HCT116 (cell line): ENCODE data around the gene CDON. TPM values are rescaled to one million over a fixed set of nuclear protein-coding genes. Genes with fewer than 3 reads are reported as not detected.

Experiments
- ATAC-seq: fragments of 200-7000 bp; cut with Tn5 transposase; 2 replicates; pipeline ENCODE4 v1.9.1; 2020; ENCODE audit warnings: mild to moderate bottlenecking, moderate library complexity
- BruUV-seq: library from RNA; stranded (reverse); fragments of 400-500 nt; replicated peaks from 2 replicates; lab custom pipeline; 2021; lab: Mats Ljungman, UMichigan
- CTCF ChIA-PET: fragments of 300-600 bp; sonication (Branson Sonifier 250); formaldehyde crosslinking; loops from one replicate; lab custom pipeline; 2021; ENCODE audit warnings: antibody characterized with exemption; lab: Charles Lee
- POLR2A ChIA-PET: fragments of 300-600, 350-600 bp; sonication (Branson Sonifier 250); formaldehyde crosslinking; loops from one replicate; lab custom pipeline; 2021; ENCODE audit warnings: antibody characterized with exemption; lab: Charles Lee
- RAD21 ChIA-PET, 2 experiments: fragments of 300-600 bp; sonication (Branson Sonifier 250); formaldehyde crosslinking; loops; one replicate each; lab custom pipeline; 2023; ENCODE audit warnings: low total read pairs in 2 of 2; ENCODE audit not compliant: uncharacterized antibody in 2 of 2, unreplicated experiment in 2 of 2, low non-redundant PET in 1 of 2; lab: Charles Lee
- DNase-seq: peaks from one replicate; pipeline ENCODE4 v3.0.0-alpha.2; 2010; ENCODE audit warnings: low read depth, low spot score
- H2AFZ ChIP-seq: fragments of 200-600 bp; shearing (Covaris generic), sonication (generic); 2 replicates; pipeline ENCODE4 v1.6.1; 2017; ENCODE audit warnings: low read depth, mixed run types, mixed read lengths, antibody characterized with exemption, low read length; ENCODE audit not compliant: poor library complexity, severe bottlenecking
- H3K27ac ChIP-seq: 2 replicates; pipeline ENCODE4 v1.5.1; 2012; ENCODE audit warnings: low read depth, low read length
- H3K27me3 ChIP-seq: fragments of 200-600 bp; sonication (generic); 2 replicates; pipeline ENCODE4 v1.6.1; 2016; ENCODE audit warnings: mixed run types, low read length, mixed read lengths; ENCODE audit not compliant: insufficient read depth
- H3K36me3 ChIP-seq, 2 experiments: fragments of 200-500 bp in 1 of 2; fragments of 200-600 bp in 1 of 2; sonication (Bioruptor generic) in 1 of 2; sonication (generic) in 1 of 2; 2 replicates each; pipeline versions ENCODE4 v1.5.1 to v1.6.1; 2014 to 2016; ENCODE audit warnings: low read length in 2 of 2, inconsistent platforms in 1 of 2, mixed read lengths in 1 of 2, mixed run types in 1 of 2; ENCODE audit not compliant: insufficient read depth in 2 of 2, control insufficient read depth in 1 of 2
- H3K4me1 ChIP-seq, 2 experiments: fragments of 200-600 bp in 1 of 2; sonication (generic) in 1 of 2; 2 replicates each; pipeline versions ENCODE4 v1.5.1 to v1.6.1; 2012 to 2017; ENCODE audit warnings: low read length in 2 of 2, inconsistent platforms in 1 of 2, mild to moderate bottlenecking in 1 of 2, mixed read lengths in 1 of 2, mixed run types in 1 of 2, moderate library complexity in 1 of 2; ENCODE audit not compliant: insufficient read depth in 2 of 2, control insufficient read depth in 1 of 2
- H3K4me2 ChIP-seq: fragments of 200-600 bp; sonication (generic); 2 replicates; pipeline ENCODE4 v1.6.1; 2017; ENCODE audit warnings: mixed run types, low read length, mixed read lengths
- H3K4me3 ChIP-seq, 2 experiments: fragments of 200-600 bp in 1 of 2; sonication (generic) in 1 of 2; replicated peaks in 1 of 2; 2 replicates each; pipeline ENCODE4 v1.5.1; 2011 to 2016; ENCODE audit warnings: low read length in 2 of 2, control low read depth in 1 of 2, low read depth in 1 of 2, mild to moderate bottlenecking in 1 of 2, mixed read lengths in 1 of 2, mixed run types in 1 of 2
- H3K79me2 ChIP-seq: fragments of 200-600 bp; sonication (generic); 2 replicates; pipeline ENCODE4 v1.6.1; 2017; ENCODE audit warnings: mild to moderate bottlenecking, mixed run types, low read length, moderate library complexity, mixed read lengths; ENCODE audit not compliant: insufficient read depth
- H3K9ac ChIP-seq: fragments of 200-600 bp; sonication (generic); 2 replicates; pipeline ENCODE4 v1.6.1; 2016; ENCODE audit warnings: low read length, mixed read lengths
- H3K9me2 ChIP-seq: fragments of 200-600 bp; sonication (generic), shearing (Covaris generic); 2 replicates; pipeline ENCODE4 v1.6.1; 2017; ENCODE audit warnings: mixed run types, mild to moderate bottlenecking, moderate library complexity; ENCODE audit not compliant: insufficient read depth
- H3K9me3 ChIP-seq, 2 experiments: fragments of 200-500 bp in 1 of 2; fragments of 200-600 bp in 1 of 2; sonication (Bioruptor generic) in 1 of 2; sonication (generic) in 1 of 2; 2 replicates each; pipeline ENCODE4 v1.6.1; 2014 to 2017; ENCODE audit warnings: low read length in 2 of 2, mixed read lengths in 2 of 2, inconsistent platforms in 1 of 2, low read depth in 1 of 2, mild to moderate bottlenecking in 1 of 2, mixed run types in 1 of 2, moderate library complexity in 1 of 2; ENCODE audit not compliant: control insufficient read depth in 1 of 2, insufficient read depth in 1 of 2
- H4K20me1 ChIP-seq: fragments of 200-600 bp; sonication (generic), shearing (Covaris generic); 2 replicates; pipeline ENCODE4 v1.6.1; 2017; ENCODE audit warnings: mixed run types, mild to moderate bottlenecking, moderate library complexity; ENCODE audit not compliant: insufficient read depth
- CBX3 ChIP-seq: IDR thresholded peaks from 2 replicates; pipeline ENCODE4 v1.6.1; 2012; ENCODE audit warnings: low read depth
- EGR1 ChIP-seq: IDR thresholded peaks from 2 replicates; pipeline ENCODE4 v1.6.1; 2012; ENCODE audit warnings: low read depth
- EZH2 ChIP-seq: fragments of 200-600 bp; sonication (generic); IDR thresholded peaks from 2 replicates; pipeline ENCODE4 v1.6.1; 2017; ENCODE audit warnings: antibody characterized with exemption, mixed run types
- SIN3A ChIP-seq: IDR thresholded peaks from 2 replicates; pipeline ENCODE4 v1.6.1; 2012; ENCODE audit warnings: low read depth
- SP1 ChIP-seq: IDR thresholded peaks from 2 replicates; pipeline ENCODE4 v1.6.1; 2012; ENCODE audit warnings: low read depth
- SRF ChIP-seq: IDR thresholded peaks from 2 replicates; pipeline ENCODE4 v1.6.1; 2012; ENCODE audit warnings: low read depth
- YY1 ChIP-seq: IDR thresholded peaks from 2 replicates; pipeline ENCODE4 v1.6.1; 2011; ENCODE audit warnings: low read length, low read depth, moderate library complexity, mild to moderate bottlenecking; ENCODE audit not compliant: insufficient replicate concordance; ENCODE audit errors: extremely low read depth
- intact Hi-C: fragments of 100-400 bp; cut with micrococcal nuclease; formaldehyde crosslinking; loops from 2 replicates; pipeline ENCODE4 v1.10.0; 2022
- total RNA-seq: library from RNA; stranded (reverse); gene quantifications from one replicate; pipeline ENCODE4 v1.2.1, GENCODE V29; 2021; ENCODE audit not compliant: unreplicated experiment
- TF ChIP-seq, protein P1 (sequence below): IDR thresholded peaks from 2 replicates; pipeline ENCODE4 v1.6.1; 2012
- TF ChIP-seq, protein P2 (sequence below), 3 experiments: fragments of 200-600 bp in 1 of 3; sonication (generic) in 1 of 3; IDR thresholded peaks in 2 of 3; conservative IDR thresholded peaks in 1 of 3; 2 replicates each; pipeline ENCODE4 v1.5.1; 2012 to 2017; ENCODE audit warnings: low read depth in 2 of 3, low read length in 2 of 3, antibody characterized with exemption in 1 of 3, borderline replicate concordance in 1 of 3, control low read depth in 1 of 3, mild to moderate bottlenecking in 1 of 3, mixed read lengths in 1 of 3, mixed run types in 1 of 3, moderate library complexity in 1 of 3; ENCODE audit not compliant: insufficient read depth in 1 of 3
- TF ChIP-seq, protein P3 (sequence below): IDR thresholded peaks from 2 replicates; pipeline ENCODE4 v1.6.1; 2012

Gene CDON
- total RNA-seq, 1 experiment from 2014 or later = 16.9 TPM

DNA sequence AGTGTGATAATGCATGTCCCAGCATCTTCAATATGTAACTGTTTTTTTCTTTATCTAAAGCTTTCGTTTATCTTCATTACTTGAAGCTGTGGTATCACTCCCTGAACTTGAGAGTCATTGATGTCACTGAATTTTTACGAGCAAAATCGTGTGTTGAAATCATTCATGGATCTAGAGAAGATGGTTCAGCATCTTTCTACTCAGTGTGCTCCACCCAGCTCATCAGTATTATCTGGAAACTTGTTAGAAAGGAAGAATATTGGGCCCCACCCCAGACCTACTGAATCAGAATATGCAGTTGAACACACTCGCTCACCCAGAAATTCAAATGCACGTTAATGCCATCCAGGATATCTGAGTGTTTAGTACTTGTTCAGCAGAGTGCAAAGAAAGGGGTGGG, 8.3 kb downstream of the CDON start:
- TF ChIP-seq, protein P1, sequence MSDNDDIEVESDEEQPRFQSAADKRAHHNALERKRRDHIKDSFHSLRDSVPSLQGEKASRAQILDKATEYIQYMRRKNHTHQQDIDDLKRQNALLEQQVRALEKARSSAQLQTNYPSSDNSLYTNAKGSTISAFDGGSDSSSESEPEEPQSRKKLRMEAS = no peak
- TF ChIP-seq SP1 (no peak), SRF (no peak), YY1 (no peak), CBX3 (no peak), EGR1 (no peak), EZH2 (no peak), SIN3A (no peak)
- TF ChIP-seq, protein P2, sequence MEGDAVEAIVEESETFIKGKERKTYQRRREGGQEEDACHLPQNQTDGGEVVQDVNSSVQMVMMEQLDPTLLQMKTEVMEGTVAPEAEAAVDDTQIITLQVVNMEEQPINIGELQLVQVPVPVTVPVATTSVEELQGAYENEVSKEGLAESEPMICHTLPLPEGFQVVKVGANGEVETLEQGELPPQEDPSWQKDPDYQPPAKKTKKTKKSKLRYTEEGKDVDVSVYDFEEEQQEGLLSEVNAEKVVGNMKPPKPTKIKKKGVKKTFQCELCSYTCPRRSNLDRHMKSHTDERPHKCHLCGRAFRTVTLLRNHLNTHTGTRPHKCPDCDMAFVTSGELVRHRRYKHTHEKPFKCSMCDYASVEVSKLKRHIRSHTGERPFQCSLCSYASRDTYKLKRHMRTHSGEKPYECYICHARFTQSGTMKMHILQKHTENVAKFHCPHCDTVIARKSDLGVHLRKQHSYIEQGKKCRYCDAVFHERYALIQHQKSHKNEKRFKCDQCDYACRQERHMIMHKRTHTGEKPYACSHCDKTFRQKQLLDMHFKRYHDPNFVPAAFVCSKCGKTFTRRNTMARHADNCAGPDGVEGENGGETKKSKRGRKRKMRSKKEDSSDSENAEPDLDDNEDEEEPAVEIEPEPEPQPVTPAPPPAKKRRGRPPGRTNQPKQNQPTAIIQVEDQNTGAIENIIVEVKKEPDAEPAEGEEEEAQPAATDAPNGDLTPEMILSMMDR (IDR thresholded peaks at IDR 0.05 in 2 of 3, conservative IDR thresholded peaks at IDR 0.05 in 1 of 3; ENCODE audit: borderline replicate concordance in 1 of 3, insufficient read depth in 1 of 3, low read depth in 2 of 3, low read length in 2 of 3) = no peak
- TF ChIP-seq, protein P3, sequence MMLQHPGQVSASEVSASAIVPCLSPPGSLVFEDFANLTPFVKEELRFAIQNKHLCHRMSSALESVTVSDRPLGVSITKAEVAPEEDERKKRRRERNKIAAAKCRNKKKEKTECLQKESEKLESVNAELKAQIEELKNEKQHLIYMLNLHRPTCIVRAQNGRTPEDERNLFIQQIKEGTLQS = no peak
- ATAC-seq = no peak
- Histone ChIP-seq H3K79me2 (no peaks in the 10 kb centered on the region), H3K4me2 (no peak overlapping the region), H3K27ac (no peak overlapping the region), H3K9me3 (no peaks in the 10 kb centered on the region), H3K27me3 (no peaks in the 10 kb centered on the region), H3K9me2 (no peaks in the 10 kb centered on the region), H3K4me1 (no peaks in the 10 kb centered on the region), H4K20me1 (no peaks in the 10 kb centered on the region), H3K36me3 (no peaks in the 10 kb centered on the region), H3K4me3 (no peak overlapping the region), H2AFZ (no peak overlapping the region), H3K9ac (no peak overlapping the region)
- intact Hi-C loops = no loop called here
- no peak for DNase-seq
- ChIA-PET POLR2A (no interaction called here), RAD21 (no interaction called here), CTCF (no interaction called here)
- no TSS peak for BruUV-seq
